HG03097 (cell line): ENCODE data around the gene KDM1B.
"Not testable (repeated sequence)": the region's sequence is repeated elsewhere in the genome, so short reads cannot be mapped to it uniquely, and the experiment has no call there.

ENCODE experiments used
- ATAC-seq: cut with Tn5 transposase; IDR thresholded peaks from one replicate; pipeline ENCODE4 v1.9.1; 2021; ENCODE audit not compliant: unreplicated experiment, low FRiP score

Gene KDM1B

GRCh38 chr6:18186033-18186432 lies 30.8 kb downstream of the KDM1B start:
- ATAC-seq: peak; percentile 65

- ATAC-seq: peak; percentile 42
Measured at GRCh38 chr6:18186540-18187250, 31.5 kb downstream of the KDM1B start.

DNA sequence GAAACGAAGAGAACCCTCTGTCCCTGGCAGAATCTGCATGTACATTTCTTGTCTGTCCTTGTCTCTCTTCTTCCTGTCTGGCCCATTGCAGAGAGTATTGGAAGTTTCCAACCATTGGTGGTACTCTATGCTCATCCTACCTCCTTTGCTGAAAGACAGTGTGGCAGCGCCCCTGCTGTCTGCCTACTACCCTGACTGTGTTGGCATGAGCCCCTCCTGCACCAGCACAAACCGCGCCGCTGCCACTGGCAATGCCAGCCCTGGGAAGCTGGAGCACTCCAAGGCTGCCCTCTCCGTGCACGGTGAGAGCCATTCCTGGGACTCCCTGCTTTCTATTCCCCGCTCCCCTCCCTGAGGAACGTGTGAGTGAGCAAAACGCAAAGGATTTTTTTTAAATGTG lies 32.5 kb downstream of the KDM1B start:
- ATAC-seq: no peak

DNA sequence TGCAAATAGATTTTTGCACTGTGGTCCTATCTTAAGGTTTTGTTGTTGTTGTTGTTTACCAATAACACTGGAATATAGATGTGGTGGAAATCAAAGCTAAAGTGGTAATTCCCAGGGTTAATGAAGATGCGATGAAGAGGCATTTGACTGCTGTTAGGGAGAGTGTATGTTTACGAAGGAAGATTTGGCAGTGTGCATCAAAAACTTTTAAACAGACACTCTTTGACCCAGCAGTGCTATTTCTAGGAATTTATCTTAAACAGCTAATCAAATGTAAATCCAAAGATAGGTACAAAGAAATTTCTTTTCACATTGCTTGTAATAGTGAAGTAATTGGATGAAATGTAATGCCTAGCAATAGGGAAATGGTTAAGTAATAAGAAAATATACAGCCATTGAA lies 34.0 kb downstream of the KDM1B start:
- no peak for ATAC-seq

DNA sequence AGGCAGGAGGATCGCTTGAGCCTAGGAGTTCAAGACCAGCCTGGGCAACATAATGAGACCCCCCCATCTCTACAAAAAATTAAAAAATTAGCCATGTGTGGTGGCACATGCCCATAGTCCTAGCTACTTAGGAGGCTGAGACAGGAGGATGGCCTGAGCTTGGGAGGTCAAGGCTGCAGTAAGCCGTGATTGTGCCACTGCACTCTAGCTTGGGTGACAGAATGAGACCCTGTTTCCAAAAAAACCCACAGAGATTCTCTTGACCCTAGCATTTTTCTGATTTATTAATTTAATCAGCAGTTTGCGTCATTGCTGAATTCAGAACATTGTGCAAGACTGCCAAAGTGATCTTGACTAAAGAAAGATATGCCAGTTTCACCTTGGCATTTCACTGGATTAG lies 36.8 kb downstream of the KDM1B start:
- ATAC-seq: no peak

GRCh38 chr6:18203786-18204185 lies 48.6 kb downstream of the KDM1B start:
- ATAC-seq: no peak

DNA sequence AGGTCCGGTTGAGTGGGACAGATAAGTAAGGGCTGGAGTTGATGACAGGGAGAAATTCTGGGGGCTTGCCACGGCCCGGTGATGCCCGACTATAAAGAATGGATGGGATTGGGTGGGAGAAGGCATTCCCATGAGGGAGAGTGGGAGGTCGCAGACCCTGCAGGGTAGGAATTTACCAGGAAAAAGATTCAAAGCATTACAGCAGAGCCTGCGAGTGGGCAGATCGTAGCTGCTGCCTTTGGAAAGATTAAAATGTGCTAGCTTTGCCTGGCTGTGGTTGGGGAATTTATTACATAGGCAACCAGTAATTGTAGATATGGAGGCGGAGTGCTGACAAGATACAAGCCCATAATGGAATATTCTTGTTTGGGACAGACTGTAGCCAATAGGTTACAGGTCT lies 49.5 kb downstream of the KDM1B start:
- ATAC-seq: no peak

GRCh38 chr6:18206591-18206990 lies 51.4 kb downstream of the KDM1B start:
- ATAC-seq: no peak

DNA sequence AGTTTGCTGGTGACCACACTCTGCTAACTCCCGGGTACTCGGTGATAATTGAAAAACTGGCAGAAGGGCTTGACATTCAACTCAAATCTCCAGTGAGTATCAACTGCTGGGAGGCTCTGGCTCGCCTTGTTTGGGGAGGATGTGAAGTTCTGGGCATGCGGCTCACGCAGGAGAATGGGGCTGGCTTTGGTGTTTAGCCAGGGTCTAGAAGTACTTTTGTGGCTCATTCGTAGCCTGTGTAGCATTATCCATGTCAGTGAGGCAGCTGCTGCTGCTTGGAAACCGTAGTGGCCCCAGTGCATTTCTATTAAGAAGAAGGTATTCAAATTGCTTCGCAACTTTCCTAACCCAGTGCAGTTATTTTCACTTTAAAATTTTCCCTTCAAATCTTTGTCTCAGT lies 52.2 kb downstream of the KDM1B start:
- ATAC-seq: no peak

GRCh38 chr6:18207949-18208348 lies 52.7 kb downstream of the KDM1B start:
- no peak for ATAC-seq

GRCh38 chr6:18208778-18209177 lies 53.6 kb downstream of the KDM1B start:
- ATAC-seq: not testable (repeated sequence)

DNA sequence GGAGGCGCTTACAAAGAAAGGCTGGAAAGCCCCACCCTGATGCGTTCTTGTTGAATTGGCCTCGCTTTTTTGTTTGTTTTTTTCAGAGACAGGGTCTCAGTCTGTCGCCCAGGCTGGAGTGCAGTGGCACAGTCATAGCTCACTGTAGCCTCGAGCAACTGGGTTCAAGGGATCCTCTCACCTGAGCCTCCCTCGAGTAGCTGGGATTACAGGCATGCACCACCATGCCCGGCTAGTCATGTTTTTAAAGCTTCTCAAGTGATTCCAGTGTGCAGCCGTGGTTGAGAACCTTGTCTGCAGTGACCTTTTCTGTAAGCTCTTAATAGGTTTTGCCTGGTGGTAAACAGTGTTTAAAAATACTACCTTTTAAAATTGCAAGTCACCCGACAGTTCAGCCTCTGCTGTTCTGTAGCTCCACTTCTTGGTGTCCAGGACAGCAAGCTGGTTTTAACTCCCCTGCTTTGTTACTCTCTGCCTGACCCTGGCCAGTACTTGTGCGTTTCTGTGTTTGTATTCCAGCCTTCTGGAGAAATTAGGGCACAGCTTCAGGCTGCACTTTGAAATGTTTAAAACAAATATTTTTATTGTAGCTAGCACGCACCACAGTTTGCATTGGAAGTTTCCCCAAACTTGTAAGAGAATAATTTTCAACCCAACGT lies 54.4 kb downstream of the KDM1B start:
- ATAC-seq: no peak

- no peak for ATAC-seq
Measured at GRCh38 chr6:18210707-18211106, 55.5 kb downstream of the KDM1B start.

- ATAC-seq: peak; percentile 84
Measured at GRCh38 chr6:18211338-18211737, 56.1 kb downstream of the KDM1B start.

GRCh38 chr6:18212231-18212630 lies 57.0 kb downstream of the KDM1B start:
- no peak for ATAC-seq

DNA sequence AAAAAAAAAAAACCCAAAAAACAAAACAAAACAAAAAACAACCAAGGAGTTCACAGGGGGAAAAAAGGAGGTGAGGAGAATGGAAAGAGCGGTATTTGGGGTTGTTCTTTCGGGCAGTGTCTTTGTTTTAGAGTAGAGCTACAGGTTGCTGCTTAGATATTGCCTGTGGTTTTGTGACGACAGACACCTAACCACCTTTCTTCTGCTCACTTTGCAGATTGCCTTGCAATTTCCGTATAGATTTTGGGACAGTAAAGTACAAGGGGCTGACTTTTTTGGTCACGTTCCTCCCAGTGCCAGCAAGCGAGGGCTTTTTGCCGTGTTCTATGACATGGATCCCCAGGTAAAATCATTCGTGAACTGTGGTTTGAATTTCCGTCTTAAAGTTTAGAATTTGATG lies 58.2 kb downstream of the KDM1B start:
- no peak for ATAC-seq

GRCh38 chr6:18214003-18214402 lies 58.8 kb downstream of the KDM1B start:
- no peak for ATAC-seq

- ATAC-seq: no peak
Measured at GRCh38 chr6:18215436-18215835, 60.2 kb downstream of the KDM1B start.

DNA sequence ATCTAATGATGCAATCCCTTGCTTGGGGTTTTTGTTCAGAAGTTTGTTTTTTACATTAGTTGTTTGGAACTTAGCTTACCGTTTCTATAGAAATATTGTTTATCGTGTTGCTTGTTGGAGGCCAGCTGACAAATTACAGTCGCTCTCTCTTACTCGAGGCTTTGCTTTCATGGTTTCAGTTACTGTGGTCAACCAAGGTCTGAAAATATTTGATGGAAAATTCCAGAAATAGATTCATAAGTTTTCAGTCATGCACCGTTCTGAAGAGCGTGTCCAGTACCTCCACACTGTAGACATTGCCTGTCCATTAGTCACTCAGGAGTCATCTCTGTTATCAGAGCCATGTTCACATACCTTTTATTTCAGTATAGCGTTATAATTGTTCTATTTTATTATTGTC lies 61.2 kb downstream of the KDM1B start:
- no peak for ATAC-seq

GRCh38 chr6:18218233-18218632 lies 63.0 kb downstream of the KDM1B start:
- no peak for ATAC-seq

- ATAC-seq: no peak
Measured at GRCh38 chr6:18219591-18219990, 64.4 kb downstream of the KDM1B start.

- ATAC-seq: no peak
Measured at GRCh38 chr6:18221288-18221615, 66.0 kb downstream of the KDM1B start.
